Thymus (tissue), 11 donors: ENCODE results near the gene CACNA1F. TPM values are rescaled to one million over a fixed set of nuclear protein-coding genes. Genes with fewer than 3 reads are reported as not detected.

ENCODE experiments used
- DNase-seq, 9 donors: peaks; one replicate each; pipeline ENCODE4 v3.0.0-alpha.2; 2013; ENCODE audit warnings: low spot score in 9 of 9, low read depth in 6 of 9, missing footprints in 1 of 9
- H3K27ac ChIP-seq, 2 donors: one replicate each; pipeline ENCODE4 v1.5.1; 2013; ENCODE audit warnings: control low read depth in 1 of 2, low read depth in 1 of 2, low read length in 1 of 2, mild to moderate bottlenecking in 1 of 2, moderate library complexity in 1 of 2
- H3K27me3 ChIP-seq, 2 donors: one replicate each; pipeline ENCODE4 v1.5.1; 2013; ENCODE audit warnings: low read length in 1 of 2; ENCODE audit not compliant: control insufficient read depth in 2 of 2, insufficient read depth in 1 of 2
- H3K36me3 ChIP-seq, 2 donors: one replicate each; pipeline ENCODE4 v1.5.1; 2013; ENCODE audit warnings: low read length in 1 of 2, mild to moderate bottlenecking in 1 of 2, moderate library complexity in 1 of 2; ENCODE audit not compliant: control insufficient read depth in 2 of 2, insufficient read depth in 2 of 2
- H3K4me1 ChIP-seq, 2 donors: one replicate each; pipeline ENCODE4 v1.5.1; 2013; ENCODE audit warnings: low read length in 2 of 2; ENCODE audit not compliant: control insufficient read depth in 2 of 2, insufficient read depth in 2 of 2
- H3K4me3 ChIP-seq, 2 donors: one replicate each; pipeline ENCODE4 v1.5.1; 2013; ENCODE audit warnings: low read length in 2 of 2, control low read depth in 1 of 2, mild to moderate bottlenecking in 1 of 2
- H3K9me3 ChIP-seq, 2 donors: one replicate each; pipeline ENCODE4 v1.5.1; 2013; ENCODE audit warnings: low read length in 1 of 2, mild to moderate bottlenecking in 1 of 2; ENCODE audit not compliant: control insufficient read depth in 2 of 2, insufficient read depth in 1 of 2
- WGBS: extraction: QIAGEN DNeasy Blood & Tissue Kit; methylation state at CpG from one replicate; pipeline ENCODE4 v1.1.7; 2013; 5-methylcytosine and 5-hydroxymethylcytosine counted together
- polyA plus RNA-seq: library from polyadenylated mRNA; stranded (reverse); fragments of 200-250 nt; gene quantifications from one replicate; pipeline ENCODE4 v1.2.3, GENCODE V29; 2013
- total RNA-seq: library from RNA; stranded (reverse); fragments of 120-200 nt; gene quantifications from one replicate; pipeline ENCODE4 v1.2.4, GENCODE V29; 2013
- donor health status: healthy.

The CACNA1F gene
- total and polyA plus RNA-seq, 2 donors: 0.61 to 1.8 TPM

- no peaks in the 10 kb centered on the region for H3K36me3 ChIP-seq
- WGBS: 96% methylated on average over 9 of the region's 9 CpGs
- no peaks in the 10 kb centered on the region for H3K9me3 ChIP-seq
- H3K4me1 ChIP-seq: peaks cover 17 to 63% of the 10 kb centered on the region in 2 donors
- H3K27me3 ChIP-seq: peaks cover 0 to 3% of the 10 kb centered on the region in 2 donors
- no peak overlapping the region for H3K4me3 ChIP-seq
- no peak overlapping the region for H3K27ac ChIP-seq
- no peak for DNase-seq
Measured at GRCh38 chrX:49211074-49211473, 22.1 kb downstream of the CACNA1F start.

- no peak overlapping the region for H3K27ac ChIP-seq
- no peak for DNase-seq
- H3K4me3 ChIP-seq: no peak overlapping the region
- H3K27me3 ChIP-seq: peaks cover 0 to 3% of the 10 kb centered on the region in 2 donors
- 94% methylated on average over 8 of the region's 8 CpGs for WGBS
- no peaks in the 10 kb centered on the region for H3K9me3 ChIP-seq
- no peaks in the 10 kb centered on the region for H3K36me3 ChIP-seq
- peaks cover 17 to 58% of the 10 kb centered on the region in 2 donors for H3K4me1 ChIP-seq
Measured at GRCh38 chrX:49210406-49210805, 22.7 kb downstream of the CACNA1F start.

- 36% methylated on average over 28 of the region's 28 CpGs for WGBS
- no peak overlapping the region for H3K27ac ChIP-seq
Measured at GRCh38 chrX:49209434-49210251, 23.5 kb downstream of the CACNA1F start.

GRCh38 chrX:49208399-49208798 lies 24.7 kb downstream of the CACNA1F start:
- H3K9me3 ChIP-seq: no peaks in the 10 kb centered on the region
- H3K4me3 ChIP-seq: no peak overlapping the region
- H3K27me3 ChIP-seq: peaks cover 0 to 3% of the 10 kb centered on the region in 2 donors
- no peak overlapping the region for H3K27ac ChIP-seq
- no peak for DNase-seq
- H3K4me1 ChIP-seq: peaks cover 3 to 39% of the 10 kb centered on the region in 2 donors
- no peaks in the 10 kb centered on the region for H3K36me3 ChIP-seq
- WGBS: over 99% methylated on average over 5 of the region's 5 CpGs

More at GRCh38 chrX:49209434-49210251, 23.5 kb downstream of the CACNA1F start:
- H3K9me3 ChIP-seq: no peaks in the 10 kb centered on the region
- DNase-seq: peak in 2 of 9 donors; percentile 35 to 59
- peaks cover 0 to 3% of the 10 kb centered on the region in 2 donors for H3K27me3 ChIP-seq
- no peaks in the 10 kb centered on the region for H3K36me3 ChIP-seq
- H3K4me1 ChIP-seq: peaks cover 11 to 51% of the 10 kb centered on the region in 2 donors
- peak overlapping the region; percentile 12 to 36 for H3K4me3 ChIP-seq

- 93% methylated on average over 8 of the region's 8 CpGs for WGBS
- no peak overlapping the region for H3K4me3 ChIP-seq
- H3K27me3 ChIP-seq: peaks cover 0 to 3% of the 10 kb centered on the region in 2 donors
- no peaks in the 10 kb centered on the region for H3K36me3 ChIP-seq
- H3K27ac ChIP-seq: no peak overlapping the region
- H3K9me3 ChIP-seq: no peaks in the 10 kb centered on the region
- no peak for DNase-seq
- peaks cover 0 to 28% of the 10 kb centered on the region in 2 donors for H3K4me1 ChIP-seq
Measured at GRCh38 chrX:49206543-49206942, 26.6 kb downstream of the CACNA1F start.

GRCh38 chrX:49205443-49205842 lies 27.7 kb downstream of the CACNA1F start:
- H3K36me3 ChIP-seq: no peaks in the 10 kb centered on the region
- H3K4me1 ChIP-seq: peaks cover 3 to 20% of the 10 kb centered on the region in 2 donors
- 98% methylated on average over 13 of the region's 13 CpGs for WGBS
- H3K9me3 ChIP-seq: no peaks in the 10 kb centered on the region
- H3K27ac ChIP-seq: no peak overlapping the region
- peaks cover 0 to 3% of the 10 kb centered on the region in 2 donors for H3K27me3 ChIP-seq
- no peak for DNase-seq
- H3K4me3 ChIP-seq: no peak overlapping the region

- no peaks in the 10 kb centered on the region for H3K9me3 ChIP-seq
- DNase-seq: no peak
- no peak overlapping the region for H3K27ac ChIP-seq
- no peak overlapping the region for H3K4me3 ChIP-seq
- WGBS: 84% methylated on average over 4 of the region's 4 CpGs
- H3K4me1 ChIP-seq: peaks cover 5 to 15% of the 10 kb centered on the region in 2 donors
- peaks cover 0 to 4% of the 10 kb centered on the region in 2 donors for H3K27me3 ChIP-seq
- no peaks in the 10 kb centered on the region for H3K36me3 ChIP-seq
Measured at GRCh38 chrX:49204709-49205108, 28.4 kb downstream of the CACNA1F start.

- H3K36me3 ChIP-seq: no peaks in the 10 kb centered on the region
- H3K9me3 ChIP-seq: no peaks in the 10 kb centered on the region
- no peak for DNase-seq
- H3K4me1 ChIP-seq: peaks cover 10 to 12% of the 10 kb centered on the region in 2 donors
- H3K27ac ChIP-seq: no peak overlapping the region
- H3K4me3 ChIP-seq: no peak overlapping the region
- WGBS: 96% methylated on average over 6 of the region's 6 CpGs
- peaks cover 0 to 4% of the 10 kb centered on the region in 2 donors for H3K27me3 ChIP-seq
Measured at GRCh38 chrX:49204017-49204416, 29.1 kb downstream of the CACNA1F start.

- H3K36me3 ChIP-seq: no peaks in the 10 kb centered on the region
- peaks cover 13 to 15% of the 10 kb centered on the region in 2 donors for H3K4me1 ChIP-seq
- no peak overlapping the region for H3K4me3 ChIP-seq
- no peaks in the 10 kb centered on the region for H3K9me3 ChIP-seq
- WGBS: 93% methylated on average over 3 of the region's 3 CpGs
- H3K27me3 ChIP-seq: peaks cover 0 to 7% of the 10 kb centered on the region in 2 donors
- no peak for DNase-seq
- H3K27ac ChIP-seq: no peak overlapping the region
Measured at GRCh38 chrX:49203536-49203935, 29.6 kb downstream of the CACNA1F start.
